Measurements from ENCODE around the gene CRHR2.

Gene CRHR2

DNA sequence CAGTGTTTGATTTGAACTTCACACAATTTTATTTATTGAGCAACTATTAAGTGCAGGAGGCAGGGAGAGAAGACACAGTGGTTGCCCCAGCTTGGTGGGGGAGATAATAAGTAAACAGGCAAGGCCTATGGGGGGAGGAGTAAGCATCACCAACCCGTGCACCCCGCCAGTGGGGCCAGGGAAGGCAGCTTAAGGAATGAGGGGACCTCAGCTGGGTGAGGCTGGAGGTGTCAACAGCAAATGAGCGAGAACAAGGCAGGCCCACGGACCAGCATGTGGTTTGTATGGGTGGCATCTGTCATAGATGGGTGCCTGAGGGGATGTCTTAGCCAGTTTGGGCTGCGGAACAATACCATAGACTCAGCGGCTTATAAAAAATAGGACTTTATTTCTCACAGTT, 24.1 kb upstream of the CRHR2 start:
- DNase-seq: no peak

DNA sequence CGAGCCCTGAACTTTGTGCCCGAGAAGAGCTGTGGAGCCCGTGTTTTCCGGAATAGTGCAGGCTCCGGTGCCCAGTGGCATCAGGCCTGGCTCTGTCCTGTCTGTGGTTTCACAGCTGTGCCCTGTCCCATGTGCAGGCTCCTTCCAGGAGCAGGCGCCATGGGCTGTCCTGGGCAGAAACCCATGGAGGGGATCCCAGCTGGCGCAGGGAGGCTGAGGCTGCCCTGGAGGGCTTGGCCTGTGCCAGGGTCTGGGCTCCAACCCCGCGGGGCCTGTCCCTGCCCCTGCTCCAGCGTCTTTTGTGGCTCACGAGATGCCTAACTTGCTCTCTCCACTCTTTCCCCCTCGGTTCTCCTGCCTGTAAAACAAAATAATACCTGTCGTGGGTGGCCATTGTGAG, 23.3 kb upstream of the CRHR2 start:
- DNase-seq: no peak

DNA sequence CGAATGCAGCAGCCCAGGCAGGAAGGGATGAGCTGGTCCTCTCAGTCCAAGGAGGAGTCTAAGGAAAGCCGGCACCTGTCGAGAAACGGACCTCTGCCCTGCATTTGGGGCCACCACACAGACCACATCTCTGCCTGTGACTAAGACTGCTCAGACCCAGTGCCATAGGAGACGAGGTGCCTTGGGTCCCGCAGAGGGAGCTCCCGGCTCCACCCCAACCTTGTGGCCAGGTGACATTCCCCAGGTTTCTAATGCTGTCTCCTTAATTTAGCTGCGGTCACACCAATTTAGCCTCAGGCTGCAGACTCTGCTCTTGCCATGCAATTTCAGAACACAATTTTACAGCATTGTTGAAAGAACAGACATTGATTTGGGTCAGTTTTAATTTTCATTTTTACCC, 22.8 kb upstream of the CRHR2 start:
- no peak for DNase-seq

DNA sequence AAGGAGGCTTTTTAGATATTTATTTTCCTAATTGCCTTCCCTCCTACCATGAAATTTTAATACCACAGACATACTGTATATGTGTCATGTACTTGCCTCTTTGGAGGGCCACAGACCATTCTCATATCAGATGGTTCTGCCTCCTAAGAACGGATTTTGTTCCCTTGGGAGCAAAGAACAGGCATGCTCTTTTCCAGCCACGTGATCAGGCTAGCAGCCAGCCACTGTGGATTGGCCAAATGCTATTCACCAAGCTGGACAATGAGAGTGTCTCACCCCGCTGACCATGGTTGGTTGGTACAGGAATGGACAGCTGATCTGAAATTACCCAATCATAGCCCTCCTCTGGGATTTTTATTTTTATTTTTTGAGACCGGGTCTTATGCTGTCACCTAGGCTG, 21.5 kb upstream of the CRHR2 start:
- no peak for DNase-seq

DNA sequence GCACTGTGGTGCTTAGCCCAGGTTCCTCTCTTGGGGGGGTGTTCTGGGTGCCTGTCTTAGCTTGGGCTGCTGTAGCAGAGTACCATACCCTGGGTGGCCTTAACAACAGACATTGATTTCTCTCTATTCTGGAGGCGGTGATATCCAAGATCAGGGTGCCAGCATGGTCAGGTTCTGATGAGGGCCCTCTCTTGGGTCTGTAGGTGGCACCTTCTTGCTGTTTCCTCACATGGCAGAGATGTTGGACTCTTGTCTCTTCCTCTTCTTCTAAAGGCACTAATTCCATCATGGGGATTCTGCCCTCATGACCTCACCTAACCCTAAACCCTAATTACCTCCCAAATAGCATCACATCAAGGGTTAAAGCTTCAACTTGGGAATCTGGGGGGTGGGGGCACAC, 19.9 kb upstream of the CRHR2 start:
- DNase-seq: peak; percentile 34

DNA sequence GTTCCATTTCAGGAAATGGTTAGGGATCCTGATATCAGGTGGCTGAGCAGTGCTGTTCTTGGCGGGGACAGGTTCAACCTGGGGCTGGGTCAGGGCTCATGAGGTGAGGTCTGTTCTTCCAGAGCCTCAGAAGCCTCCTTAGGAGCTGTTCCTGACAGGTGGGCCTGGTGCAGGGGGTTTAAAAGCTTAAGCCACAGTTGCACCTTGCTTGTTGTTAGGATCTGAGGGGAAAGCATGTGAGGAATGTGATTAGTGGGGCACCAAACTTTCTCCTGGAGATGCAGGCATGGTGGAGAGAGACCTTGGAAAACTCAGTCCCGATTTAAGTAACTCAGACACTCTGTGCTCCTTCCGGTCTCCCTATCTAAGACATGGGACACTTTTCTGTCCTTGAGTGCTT, 18.7 kb upstream of the CRHR2 start:
- DNase-seq: no peak

DNA sequence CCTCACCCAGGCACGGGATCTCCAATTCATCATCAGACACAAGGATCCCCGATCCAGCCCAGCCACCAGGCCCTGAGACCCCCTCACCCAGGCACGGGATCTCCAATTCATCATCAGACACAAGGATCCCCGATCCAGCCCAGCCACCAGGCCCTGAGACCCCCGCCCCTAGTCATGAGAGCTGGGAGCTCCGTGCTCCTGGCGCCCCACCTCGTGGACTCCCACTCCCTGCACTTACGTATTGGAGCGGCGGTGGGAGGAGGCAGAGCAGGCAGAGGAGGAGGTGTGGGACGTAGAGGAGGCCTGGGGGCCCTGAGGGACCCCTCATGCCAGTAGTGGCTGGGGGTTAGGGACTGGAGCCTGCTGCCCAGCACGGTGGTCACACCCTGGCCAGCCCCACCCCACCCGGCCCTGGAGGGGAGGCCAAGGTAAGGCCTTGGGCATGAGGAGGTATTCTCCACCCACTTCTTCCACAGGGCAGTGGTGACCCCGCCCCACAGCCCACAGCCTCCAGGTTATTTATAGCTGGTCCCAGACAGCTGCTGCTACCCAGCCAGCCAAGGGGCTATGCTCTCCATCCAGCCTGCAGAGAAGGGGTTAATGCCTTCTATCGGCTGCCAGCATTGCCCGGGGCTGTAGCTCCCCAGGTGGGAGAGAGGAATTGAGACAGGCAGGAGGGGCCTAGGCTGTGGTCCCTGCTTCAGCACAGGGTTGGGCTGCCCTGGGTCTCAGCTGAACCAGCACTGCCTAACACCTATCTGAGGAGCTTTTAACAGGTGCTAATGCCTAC, 17.6 kb upstream of the CRHR2 start:
- no peak for DNase-seq

DNA sequence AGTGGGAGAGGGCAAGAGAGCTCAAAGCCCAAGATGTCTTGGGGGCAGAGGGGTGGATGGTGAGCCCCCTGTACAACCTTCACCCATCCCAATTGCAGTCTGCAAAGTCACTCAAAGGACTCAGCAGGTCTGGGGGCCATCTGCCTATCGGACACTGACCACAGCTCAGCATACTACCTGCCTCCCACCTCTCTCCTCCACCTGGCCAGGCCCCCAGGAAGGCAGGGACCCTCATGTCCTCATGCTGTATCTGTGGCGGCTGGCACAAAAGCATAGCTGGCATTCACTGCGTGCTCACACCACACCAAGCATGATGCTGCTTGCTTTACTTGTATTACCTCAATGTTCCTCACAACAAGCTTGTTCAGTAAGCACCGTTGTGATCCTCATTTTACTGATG, 16.2 kb upstream of the CRHR2 start:
- DNase-seq: no peak

DNA sequence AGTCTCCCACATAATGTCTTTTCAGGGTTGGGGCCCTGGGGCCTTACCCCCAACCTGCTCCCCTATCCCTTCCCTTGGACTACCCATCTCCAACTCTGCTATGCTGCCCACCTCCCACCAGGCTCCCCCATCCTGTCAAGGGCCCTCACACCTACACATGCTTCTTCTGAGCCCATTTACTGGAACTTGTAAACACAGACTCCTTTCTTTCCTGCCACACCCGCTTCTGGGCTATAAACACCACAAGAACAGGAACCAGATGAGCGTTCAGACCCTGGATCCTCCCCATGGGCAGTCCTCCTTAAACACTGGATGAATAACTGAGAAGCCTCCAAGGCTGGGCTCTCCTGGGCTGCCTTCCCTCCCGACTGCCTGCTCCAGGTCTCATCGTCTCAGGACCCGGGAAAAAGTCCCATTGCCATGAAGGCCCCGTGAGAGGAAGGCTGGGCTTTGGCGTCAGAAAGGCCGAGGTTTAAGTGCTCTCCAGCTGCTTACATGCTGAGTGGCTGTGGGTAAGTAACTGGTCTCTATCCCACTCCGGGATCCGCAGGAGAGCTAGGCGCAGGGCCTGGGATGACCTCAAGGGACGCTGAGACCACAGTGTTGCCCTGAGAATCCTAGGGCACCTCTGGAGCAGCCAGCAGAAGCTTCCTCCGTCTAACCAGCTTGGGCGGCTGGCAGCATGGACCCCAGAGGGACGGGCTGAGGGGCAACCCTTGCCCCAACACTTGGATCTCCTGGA, 15.6 kb upstream of the CRHR2 start:
- no peak for DNase-seq

DNA sequence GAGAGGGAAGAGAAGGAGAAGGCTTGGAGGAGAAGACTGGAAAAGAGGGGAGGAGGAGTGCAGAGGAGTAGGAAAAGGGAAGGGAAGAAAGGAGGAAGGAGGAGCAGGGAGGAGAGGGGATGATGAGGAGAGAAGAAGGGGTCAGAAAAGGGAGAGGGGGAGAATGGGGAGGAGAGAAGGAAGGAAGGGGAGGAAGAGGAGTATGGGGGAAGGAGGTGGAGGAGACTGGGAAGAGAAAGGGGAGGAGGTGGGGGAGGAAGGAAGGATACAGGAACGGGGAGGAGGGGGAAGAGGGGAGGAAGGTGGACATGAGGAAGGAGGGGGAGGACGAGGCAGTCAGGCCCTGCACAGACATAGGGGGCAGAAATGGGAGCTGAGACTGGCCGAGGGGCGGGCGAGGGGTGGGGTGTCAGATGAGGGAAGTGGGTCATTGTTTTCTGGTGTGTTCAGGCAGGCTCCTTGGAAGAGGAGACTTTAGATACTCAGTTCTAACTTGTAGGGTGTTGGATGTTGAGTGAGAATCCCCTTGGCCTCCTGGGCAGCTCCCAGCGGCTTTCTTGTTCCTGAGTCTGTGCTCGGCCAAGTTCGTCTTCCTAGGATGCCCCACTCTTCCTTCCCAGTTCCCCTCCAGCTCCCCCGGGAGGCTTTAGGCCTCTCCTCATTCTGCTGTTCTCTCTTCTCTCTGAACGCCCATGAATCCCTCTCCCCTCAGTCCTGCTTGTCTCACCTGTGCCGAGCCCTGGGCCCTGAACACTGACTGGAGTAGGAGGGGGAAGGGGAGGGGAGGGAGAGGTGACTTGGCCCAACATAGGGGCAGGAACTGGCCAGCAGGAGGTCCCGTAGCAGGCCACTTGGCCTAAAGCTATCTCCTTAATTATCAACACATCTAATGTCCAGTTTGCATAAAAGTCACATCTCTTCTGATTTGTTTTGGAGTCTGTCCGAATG, 12.8 kb upstream of the CRHR2 start:
- no peak for DNase-seq

DNA sequence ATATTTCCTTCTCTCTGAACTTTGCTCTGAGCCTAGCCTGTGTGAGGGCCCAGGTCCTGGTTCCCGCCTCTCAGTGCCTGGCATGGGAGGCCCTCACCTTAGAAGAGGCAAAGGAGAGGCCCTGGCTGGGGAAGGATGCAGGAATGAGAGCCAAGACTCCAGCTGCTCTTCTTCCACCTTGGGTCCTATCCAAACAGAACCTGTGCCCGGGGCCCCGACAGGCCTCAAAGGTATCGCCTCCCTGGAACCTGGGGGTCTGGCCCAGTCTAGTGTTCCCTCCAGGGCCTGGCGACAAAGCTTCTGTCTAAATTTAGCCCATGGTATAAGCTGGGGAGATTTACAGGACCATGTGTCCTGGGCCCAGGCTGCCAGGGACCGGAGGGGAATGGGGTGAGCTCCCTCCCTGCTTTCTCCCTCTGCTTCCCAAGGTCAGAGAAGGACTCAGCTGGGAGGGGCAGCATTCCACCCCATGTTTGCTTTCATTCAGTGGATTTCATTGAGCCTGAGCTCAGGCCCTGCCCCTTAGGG, 12.0 kb upstream of the CRHR2 start:
- DNase-seq: no peak

DNA sequence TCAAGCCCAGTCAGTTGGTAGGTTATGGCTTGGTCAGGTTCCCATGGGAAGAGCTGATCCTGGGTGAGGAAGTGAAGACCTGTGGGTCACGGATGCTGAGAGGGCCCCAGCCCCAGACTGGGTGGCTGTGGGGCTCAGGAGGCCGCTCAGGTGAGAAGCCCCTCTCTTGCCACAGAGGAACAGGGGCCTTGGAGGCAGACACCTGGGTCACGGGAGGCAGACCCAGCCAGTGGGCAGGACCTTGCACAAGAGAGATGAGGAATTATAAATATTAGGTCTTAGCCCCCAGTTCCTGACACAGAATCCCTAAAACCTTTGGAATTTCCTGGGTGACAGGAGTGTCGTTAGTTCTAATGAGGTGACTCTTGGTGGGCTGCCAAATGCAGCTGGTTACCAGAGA, 10.6 kb upstream of the CRHR2 start:
- no peak for DNase-seq

DNA sequence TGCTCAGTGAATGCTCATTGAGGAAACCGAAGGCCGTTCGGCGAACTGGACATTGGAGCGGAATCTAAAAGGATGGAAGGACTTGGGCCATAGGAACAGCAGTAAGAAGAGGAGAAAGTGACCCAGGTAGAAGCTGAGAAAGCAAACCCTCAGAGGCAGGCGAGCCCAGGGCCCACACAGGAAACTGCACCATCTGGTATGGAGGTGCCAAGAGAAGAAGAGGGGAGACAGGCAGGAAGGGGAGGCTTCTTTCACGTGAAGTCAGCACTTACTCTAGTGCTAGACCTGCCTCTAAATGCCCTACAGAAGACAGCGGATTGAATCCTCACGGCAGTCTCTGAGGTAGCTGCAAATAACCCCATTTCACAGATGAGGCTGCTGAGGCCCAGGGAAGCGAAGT, 10.2 kb upstream of the CRHR2 start:
- no peak for DNase-seq

DNA sequence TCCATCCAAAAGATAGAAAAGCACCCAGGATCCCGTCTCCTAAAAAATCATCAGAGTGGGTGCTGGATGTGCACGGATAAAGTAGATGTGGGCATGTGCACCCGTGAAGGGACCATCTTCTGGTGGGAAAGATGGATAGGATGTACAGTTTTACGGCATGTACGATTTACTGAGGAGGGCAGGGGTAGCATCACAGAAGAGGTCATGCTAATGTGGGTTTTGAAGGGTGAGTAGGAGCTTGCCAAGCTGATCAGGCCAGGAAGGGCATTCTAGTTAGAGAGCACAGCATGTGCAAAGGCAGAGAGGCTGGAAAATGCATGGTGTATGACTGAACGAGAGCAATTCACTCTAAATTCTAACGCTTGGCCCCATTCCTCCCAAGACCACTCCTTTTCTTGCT, 7.8 kb upstream of the CRHR2 start:
- DNase-seq: no peak

DNA sequence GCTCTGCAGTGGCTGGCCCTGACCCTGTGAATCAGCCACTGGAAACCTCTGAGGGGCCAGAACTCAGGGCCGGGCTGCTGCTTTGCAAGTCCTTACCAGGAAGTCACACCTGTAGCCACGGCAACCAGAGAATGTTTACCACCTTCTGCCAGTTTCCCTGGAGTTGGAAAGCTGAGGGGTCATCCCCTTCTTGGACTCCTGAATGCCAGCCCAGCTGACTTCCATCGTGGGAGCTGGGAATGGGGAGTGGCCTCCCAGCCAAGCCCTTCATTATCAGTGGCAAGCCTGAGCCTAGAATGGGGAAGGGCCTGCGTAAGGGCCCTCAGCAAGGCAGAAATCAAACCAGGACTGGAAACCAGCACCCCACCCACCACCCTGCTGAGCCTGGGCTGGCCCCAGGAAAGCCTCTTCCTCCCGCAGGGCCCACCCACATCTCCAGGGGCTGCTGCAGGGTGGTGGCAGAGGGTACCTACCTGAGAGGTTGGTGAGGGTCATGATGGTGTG, 6.5 kb upstream of the CRHR2 start:
- no peak for DNase-seq

DNA sequence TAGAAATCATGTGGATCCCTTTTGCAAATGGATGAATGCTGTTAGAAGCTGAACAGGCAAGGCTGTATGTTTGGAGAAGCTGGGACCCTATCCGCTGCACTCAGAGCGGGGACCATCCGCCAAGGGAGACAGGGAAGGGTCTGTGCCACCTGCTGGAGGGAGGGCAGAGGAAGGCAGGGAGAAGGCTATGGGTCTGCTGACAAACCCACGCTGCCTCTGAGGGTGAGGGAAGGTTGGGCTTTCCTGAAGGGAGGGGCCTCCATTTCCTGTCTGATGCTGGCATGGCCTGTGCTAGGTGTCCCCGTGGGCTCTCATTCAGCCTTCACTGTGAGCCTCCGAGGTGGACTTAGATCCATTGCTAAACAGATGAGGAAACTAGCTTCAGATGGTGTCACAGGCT, 5.3 kb upstream of the CRHR2 start:
- no peak for DNase-seq

DNA sequence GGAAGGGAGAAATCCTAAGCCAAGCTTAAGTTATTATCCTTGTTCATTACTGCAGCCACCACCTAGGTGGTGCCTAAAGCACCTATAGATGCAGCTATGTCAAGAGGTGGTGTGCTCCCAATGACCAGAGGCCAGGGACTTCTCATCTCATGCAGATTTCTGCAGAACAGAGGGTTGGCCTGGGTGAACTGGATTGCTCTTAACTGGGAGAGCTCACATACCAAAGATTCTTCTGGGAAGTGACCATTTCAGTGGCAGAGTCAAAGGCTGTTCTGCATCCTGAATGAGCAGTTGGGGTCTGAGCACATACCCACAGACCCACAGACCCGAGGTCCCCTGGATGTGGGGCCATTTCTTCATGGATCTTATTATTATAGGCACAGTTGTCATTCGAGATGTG, 2.1 kb upstream of the CRHR2 start:
- DNase-seq: no peak

DNA sequence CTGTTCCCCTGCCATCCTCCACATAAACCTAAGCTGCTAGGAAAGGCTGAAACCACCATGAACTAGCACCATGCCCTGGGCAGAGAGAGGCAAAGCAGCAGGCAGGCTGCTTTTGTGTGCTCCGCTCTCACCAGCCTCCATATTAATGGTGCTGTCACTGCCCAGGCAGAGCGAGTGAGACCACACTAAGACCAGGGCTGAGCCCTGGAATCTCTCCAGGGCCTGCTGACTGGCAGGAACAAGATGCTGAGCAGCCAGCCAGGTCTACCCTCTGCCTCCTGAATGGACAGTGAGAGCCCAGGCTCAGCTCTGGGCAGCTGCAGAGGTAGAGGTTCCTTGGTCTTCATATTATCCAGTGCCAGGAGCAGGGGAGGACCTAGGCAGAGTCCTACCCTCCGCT, 1.6 kb upstream of the CRHR2 start:
- DNase-seq: no peak

DNA sequence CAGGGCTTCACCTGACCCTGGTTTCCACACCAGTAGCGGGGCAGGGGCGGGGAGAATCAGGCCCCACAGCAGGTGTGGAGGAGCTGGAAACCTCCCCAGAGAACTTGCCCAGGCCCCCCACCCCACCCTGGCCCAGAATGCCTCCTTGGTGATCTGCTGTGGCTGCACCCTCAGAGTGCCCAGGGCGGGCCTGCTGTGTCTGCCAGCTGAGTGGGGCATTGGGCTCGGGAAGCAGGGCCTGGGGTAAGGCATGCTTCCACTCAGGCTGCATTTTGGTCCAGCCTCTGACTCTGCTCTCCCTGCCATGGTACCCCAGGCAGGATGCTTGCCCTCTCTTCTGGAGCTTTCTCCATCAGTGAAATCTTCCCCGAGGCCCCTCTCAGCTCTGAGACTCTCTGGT, 1.1 kb upstream of the CRHR2 start:
- no peak for DNase-seq

DNA sequence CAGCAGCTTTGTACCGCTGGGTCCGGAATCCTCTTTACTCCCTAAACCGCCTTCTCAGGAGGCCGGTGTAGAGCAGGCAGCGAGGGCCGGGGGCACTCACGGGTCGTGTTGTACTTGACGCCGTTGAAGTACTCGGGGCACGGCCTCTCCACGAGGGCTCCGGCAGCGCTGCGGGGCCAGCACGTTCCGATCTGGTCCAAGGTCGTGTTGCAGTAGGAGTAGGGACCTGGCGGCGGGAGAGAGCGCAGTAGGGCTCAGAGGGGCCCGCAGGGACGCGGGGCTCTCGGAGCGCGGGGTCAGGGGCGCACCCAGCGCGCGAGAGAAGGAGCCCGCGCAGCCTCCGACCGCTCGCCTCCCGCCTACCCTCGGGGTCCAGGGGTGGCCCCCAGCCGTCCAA, 443 bp downstream of the CRHR2 start:
- no peak for DNase-seq

DNA sequence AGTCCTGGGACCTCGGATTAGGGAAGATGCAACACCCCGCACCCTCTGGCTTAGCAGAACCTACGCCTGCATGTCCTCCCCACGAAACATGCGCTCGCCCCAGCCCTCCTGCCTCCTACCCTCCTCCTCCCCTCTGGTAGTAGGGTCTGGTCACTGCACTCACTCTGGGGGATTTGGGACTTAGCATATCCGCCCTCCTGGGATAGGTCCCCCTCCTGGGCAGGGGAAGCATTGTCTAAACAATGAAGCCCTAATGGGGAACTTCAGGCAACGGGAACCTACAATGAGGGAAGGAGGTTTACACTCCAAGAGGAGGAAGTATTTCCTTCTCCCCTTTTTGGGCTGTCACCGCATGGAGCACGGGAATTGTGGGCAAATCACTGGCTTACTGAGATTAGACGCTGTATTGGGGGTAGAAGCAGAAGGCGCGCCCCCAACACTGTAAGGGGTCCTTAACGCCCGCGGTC, 892 bp downstream of the CRHR2 start:
- no peak for DNase-seq

DNA sequence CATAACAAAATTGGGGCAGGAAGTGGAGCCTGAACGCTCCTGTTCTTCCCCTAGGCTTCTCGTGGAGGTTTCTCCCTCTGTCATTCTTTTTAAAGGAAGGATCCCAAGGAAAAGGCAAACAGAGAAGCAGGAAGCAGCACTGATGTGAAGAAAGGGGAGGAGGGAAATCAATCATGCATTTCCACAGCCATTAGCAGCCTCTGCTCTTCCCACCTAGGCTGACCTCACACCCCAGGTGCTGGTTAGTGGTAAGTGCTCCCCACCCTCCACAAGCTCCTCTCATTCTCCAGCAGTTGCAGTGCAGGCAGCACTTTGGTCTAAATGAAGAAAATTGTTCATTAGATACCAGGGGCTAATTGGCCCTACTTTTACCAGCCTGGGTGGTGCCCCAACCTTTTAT, 2.6 kb downstream of the CRHR2 start:
- DNase-seq: no peak

DNA sequence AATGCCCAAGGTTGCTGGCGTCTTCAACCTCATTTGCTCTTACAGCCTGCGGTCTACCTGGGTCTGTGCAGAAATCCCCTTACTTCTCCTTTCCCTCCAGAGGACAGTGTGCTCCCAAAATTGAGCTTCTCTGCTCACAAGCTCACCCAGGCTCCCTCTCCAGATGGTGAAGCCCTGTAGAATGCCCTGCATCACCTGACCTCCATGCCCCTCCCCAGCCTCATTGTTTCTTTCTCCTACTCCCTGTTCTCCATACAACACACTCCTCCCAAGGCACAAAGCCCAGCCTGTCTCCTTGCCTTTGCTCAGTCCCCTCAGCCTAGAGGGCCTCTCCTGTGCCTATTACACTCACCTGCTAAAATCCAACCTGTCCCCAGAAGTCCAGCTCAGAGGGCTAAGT, 3.5 kb downstream of the CRHR2 start:
- no peak for DNase-seq

All from CD4-positive, alpha-beta T cell treated with Interleukin-21 for 1 hour (primary cell).